WTC11 (cell line): ENCODE measurements around the gene QRFP. TPM values are rescaled to one million over a fixed set of nuclear protein-coding genes. Genes with fewer than 3 reads are reported as not detected.

Source experiments
- ATAC-seq: fragments of 200-7000 bp; cut with Tn5 transposase; 2 replicates; pipeline ENCODE4 v1.10.0; 2021; ENCODE audit warnings: mild to moderate bottlenecking, moderate library complexity
- CTCF ChIA-PET: fragments of 300-600 bp; sonication (Branson Sonifier 250); formaldehyde crosslinking; loops from one replicate; lab custom pipeline; 2021; ENCODE audit warnings: antibody characterized with exemption; lab: Charles Lee
- POLR2A ChIA-PET: fragments of 350-600 bp; sonication (Branson Sonifier 250); formaldehyde crosslinking; loops from one replicate; lab custom pipeline; 2021; ENCODE audit warnings: antibody characterized with exemption; lab: Charles Lee
- DNase-seq: peaks from one replicate; pipeline ENCODE4 v3.0.0; 2021; ENCODE audit warnings: low spot score
- H3K27ac Mint-ChIP-seq: 2 replicates; pipeline ENCODE4 v1.8.0; 2021; ENCODE audit warnings: mixed read lengths
- H3K27me3 Mint-ChIP-seq: 2 replicates; pipeline ENCODE4 v1.8.0; 2021; ENCODE audit warnings: low read depth, mild to moderate bottlenecking, moderate library complexity, mixed read lengths
- H3K36me3 Mint-ChIP-seq: 2 replicates; pipeline ENCODE4 v1.8.0; 2021; ENCODE audit warnings: mixed read lengths
- H3K4me1 Mint-ChIP-seq: 2 replicates; pipeline ENCODE4 v1.8.0; 2022; ENCODE audit warnings: mixed read lengths
- H3K4me3 Mint-ChIP-seq: 2 replicates; pipeline ENCODE4 v1.8.0; 2021; ENCODE audit warnings: mild to moderate bottlenecking, moderate library complexity, mixed read lengths
- H3K9me3 Mint-ChIP-seq: 2 replicates; pipeline ENCODE4 v1.8.0; 2021; ENCODE audit warnings: mixed read lengths
- ETV6 ChIP-seq: sonication (generic); formaldehyde crosslinking; IDR thresholded peaks from 2 replicates; pipeline ENCODE4 v1.8.1; 2022; ENCODE audit warnings: mild to moderate bottlenecking, missing genetic modification reagents
- FOXP1 ChIP-seq: sonication (generic); formaldehyde crosslinking; IDR thresholded peaks from 2 replicates; pipeline ENCODE4 v1.8.0; 2022; ENCODE audit warnings: missing genetic modification reagents, mild to moderate bottlenecking, moderate library complexity, borderline replicate concordance
- GRHL2 ChIP-seq: fragments of 250-450 bp; sonication (Bioruptor Pico); IDR thresholded peaks from 2 replicates; pipeline ENCODE4 v1.8.0; 2022; ENCODE audit warnings: mild to moderate bottlenecking, moderate library complexity; ENCODE audit not compliant: insufficient replicate concordance, severe bottlenecking
- GTF2I ChIP-seq: fragments of 250-450 bp; sonication (Bioruptor Pico); conservative IDR thresholded peaks from 2 replicates; pipeline ENCODE4 v1.4.0; 2021; ENCODE audit warnings: mild to moderate bottlenecking
- KAT7 ChIP-seq: sonication (generic); formaldehyde crosslinking; IDR thresholded peaks from 2 replicates; pipeline ENCODE4 v1.8.1; 2023; ENCODE audit warnings: missing genetic modification reagents, mild to moderate bottlenecking, borderline replicate concordance
- MYBL2 ChIP-seq: sonication (generic); formaldehyde crosslinking; IDR thresholded peaks from 2 replicates; pipeline ENCODE4 v1.8.1; 2023; ENCODE audit warnings: mild to moderate bottlenecking, moderate library complexity, missing genetic modification reagents
- TEAD1 ChIP-seq: sonication (generic); formaldehyde crosslinking; IDR thresholded peaks from 2 replicates; pipeline ENCODE4 v1.8.0; 2022; ENCODE audit warnings: mild to moderate bottlenecking, missing genetic modification reagents
- ZBTB21 ChIP-seq: sonication (generic); formaldehyde crosslinking; IDR thresholded peaks from 2 replicates; pipeline ENCODE4 v1.8.1; 2023; ENCODE audit warnings: mild to moderate bottlenecking, missing genetic modification reagents, borderline replicate concordance
- total RNA-seq: library from RNA; stranded (reverse); gene quantifications from 3 replicates; pipeline ENCODE4 v1.2.3, GENCODE V29; 2021
- TF ChIP-seq, protein P1 (sequence below): sonication (generic); formaldehyde crosslinking; IDR thresholded peaks from 2 replicates; pipeline ENCODE4 v1.8.0; 2022; ENCODE audit warnings: missing genetic modification reagents
- TF ChIP-seq, protein P2 (sequence below): sonication (generic); formaldehyde crosslinking; IDR thresholded peaks from 2 replicates; pipeline ENCODE4 v1.8.0; 2022; ENCODE audit warnings: mild to moderate bottlenecking, missing genetic modification reagents
- TF ChIP-seq, protein P3 (sequence below): sonication (generic); formaldehyde crosslinking; IDR thresholded peaks from 2 replicates; pipeline ENCODE4 v1.8.1; 2023; ENCODE audit warnings: mild to moderate bottlenecking, moderate library complexity, missing genetic modification reagents
- TF ChIP-seq, protein P4 (sequence below): sonication (generic); formaldehyde crosslinking; IDR thresholded peaks from 2 replicates; pipeline ENCODE4 v1.8.1; 2022; ENCODE audit warnings: low read depth, missing genetic modification reagents, borderline replicate concordance
- TF ChIP-seq, protein P5 (sequence below): sonication (generic); formaldehyde crosslinking; IDR thresholded peaks from 2 replicates; pipeline ENCODE4 v1.8.1; 2023; ENCODE audit warnings: mild to moderate bottlenecking, missing genetic modification reagents

QRFP gene
- total RNA-seq, 1 experiment from 2014 or later = not detected

DNA sequence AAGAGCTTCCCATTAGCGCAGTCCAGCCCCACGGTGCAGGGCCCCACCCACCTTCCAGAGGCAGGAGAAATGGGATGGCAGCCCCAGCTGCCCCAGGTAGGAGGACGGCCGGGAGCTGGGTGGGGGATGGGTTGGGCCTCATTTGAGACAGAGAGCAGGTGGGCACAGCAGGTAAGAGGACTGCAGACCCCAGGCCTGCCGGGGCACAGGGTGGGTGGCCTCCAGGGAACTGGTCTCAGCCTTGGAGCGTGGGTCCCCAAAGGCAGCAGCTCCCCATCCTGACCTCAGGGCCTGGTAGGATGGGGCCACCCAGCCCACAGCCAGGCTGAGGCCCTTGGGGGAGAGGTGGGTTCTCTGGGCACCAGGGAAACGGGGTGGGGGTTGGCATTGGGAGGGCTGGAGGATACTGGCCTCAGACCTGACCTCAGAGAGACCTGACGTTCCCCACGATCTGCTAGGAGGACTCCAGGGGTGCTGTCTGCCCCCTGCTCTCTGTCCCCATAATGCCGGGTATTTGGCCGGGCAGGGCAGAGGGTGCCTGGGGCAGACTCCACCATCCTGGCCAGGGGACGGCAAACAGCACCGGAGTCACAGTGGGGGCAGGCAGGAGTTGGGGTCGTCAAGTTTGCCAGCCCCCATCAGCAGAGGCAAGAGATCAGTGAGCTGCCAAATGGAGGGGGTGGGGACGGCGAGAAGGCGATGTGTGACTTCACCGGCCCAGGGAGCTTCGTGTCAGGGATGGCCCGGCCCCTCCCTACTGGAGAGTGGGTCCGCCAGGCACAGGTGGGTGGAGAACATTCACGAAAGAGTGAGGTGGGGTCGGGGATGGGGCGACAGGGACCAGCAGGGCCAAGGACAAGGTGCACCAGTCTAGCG, 6.8 kb upstream of the QRFP start (continued):
- TF ChIP-seq, protein P1, sequence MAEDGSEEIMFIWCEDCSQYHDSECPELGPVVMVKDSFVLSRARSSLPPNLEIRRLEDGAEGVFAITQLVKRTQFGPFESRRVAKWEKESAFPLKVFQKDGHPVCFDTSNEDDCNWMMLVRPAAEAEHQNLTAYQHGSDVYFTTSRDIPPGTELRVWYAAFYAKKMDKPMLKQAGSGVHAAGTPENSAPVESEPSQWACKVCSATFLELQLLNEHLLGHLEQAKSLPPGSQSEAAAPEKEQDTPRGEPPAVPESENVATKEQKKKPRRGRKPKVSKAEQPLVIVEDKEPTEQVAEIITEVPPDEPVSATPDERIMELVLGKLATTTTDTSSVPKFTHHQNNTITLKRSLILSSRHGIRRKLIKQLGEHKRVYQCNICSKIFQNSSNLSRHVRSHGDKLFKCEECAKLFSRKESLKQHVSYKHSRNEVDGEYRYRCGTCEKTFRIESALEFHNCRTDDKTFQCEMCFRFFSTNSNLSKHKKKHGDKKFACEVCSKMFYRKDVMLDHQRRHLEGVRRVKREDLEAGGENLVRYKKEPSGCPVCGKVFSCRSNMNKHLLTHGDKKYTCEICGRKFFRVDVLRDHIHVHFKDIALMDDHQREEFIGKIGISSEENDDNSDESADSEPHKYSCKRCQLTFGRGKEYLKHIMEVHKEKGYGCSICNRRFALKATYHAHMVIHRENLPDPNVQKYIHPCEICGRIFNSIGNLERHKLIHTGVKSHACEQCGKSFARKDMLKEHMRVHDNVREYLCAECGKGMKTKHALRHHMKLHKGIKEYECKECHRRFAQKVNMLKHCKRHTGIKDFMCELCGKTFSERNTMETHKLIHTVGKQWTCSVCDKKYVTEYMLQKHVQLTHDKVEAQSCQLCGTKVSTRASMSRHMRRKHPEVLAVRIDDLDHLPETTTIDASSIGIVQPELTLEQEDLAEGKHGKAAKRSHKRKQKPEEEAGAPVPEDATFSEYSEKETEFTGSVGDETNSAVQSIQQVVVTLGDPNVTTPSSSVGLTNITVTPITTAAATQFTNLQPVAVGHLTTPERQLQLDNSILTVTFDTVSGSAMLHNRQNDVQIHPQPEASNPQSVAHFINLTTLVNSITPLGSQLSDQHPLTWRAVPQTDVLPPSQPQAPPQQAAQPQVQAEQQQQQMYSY (CRISPR knock-in tag) = no peak
- TF ChIP-seq KAT7 (no peak), MYBL2 (no peak), GTF2I (CRISPR knock-in tag) (no peak), ZBTB21 (CRISPR knock-in tag) (no peak)

DNA sequence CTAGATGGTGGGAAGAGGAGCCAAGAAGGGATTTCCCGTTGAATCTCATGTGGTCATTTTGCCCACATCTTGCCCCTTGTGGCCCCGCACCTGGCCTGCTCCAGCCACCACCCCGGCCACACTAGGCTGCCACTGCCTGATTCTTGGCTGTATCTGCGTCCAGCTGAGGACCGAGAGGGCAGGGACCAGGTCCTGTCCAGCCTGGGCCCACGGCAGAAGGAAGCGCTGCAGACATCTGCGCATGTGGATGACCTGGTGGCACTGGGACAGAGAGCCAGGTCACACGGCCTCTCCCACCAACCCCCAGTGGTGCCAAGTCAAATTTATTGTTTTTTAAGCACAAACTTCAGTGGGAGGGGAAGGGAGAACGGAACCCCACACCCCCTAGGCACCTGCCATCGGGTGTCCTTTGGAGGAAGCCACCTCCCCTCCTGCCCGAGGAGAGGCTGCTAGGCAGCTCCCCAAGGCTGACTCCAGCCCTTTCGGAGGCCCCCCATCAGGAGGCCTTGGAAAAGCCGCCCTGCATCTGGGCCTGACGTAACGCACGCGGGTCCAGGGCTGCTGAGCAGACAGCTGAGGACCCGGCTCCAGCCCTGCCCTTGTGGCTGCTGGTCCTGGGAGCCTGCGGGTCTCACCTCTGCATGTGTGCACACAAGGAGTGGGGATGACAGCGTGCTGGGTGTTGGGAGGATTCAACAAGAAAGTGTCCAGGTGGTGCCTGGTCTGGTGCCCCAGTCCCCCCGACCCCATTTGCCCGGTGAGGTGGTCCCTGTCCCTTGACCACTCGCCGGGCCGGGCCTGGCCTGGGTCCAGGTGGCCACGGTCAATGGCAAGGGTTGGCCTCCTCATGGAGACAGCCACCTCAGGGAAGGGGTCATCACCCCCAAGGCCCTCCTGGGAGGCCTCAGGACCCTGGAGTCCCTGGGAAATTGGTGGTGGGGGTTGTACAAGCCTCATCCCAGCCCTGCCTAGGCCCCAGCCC, 5.9 kb upstream of the QRFP start:
- no peak for TF ChIP-seq FOXP1
- no peak for TF ChIP-seq TEAD1 (CRISPR knock-in tag)
- TF ChIP-seq, protein P2, sequence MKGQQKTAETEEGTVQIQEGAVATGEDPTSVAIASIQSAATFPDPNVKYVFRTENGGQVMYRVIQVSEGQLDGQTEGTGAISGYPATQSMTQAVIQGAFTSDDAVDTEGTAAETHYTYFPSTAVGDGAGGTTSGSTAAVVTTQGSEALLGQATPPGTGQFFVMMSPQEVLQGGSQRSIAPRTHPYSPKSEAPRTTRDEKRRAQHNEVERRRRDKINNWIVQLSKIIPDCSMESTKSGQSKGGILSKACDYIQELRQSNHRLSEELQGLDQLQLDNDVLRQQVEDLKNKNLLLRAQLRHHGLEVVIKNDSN (CRISPR knock-in tag) = no peak
- no peak for TF ChIP-seq ETV6
- no peak for TF ChIP-seq ZBTB21 (CRISPR knock-in tag)
- TF ChIP-seq, protein P3, sequence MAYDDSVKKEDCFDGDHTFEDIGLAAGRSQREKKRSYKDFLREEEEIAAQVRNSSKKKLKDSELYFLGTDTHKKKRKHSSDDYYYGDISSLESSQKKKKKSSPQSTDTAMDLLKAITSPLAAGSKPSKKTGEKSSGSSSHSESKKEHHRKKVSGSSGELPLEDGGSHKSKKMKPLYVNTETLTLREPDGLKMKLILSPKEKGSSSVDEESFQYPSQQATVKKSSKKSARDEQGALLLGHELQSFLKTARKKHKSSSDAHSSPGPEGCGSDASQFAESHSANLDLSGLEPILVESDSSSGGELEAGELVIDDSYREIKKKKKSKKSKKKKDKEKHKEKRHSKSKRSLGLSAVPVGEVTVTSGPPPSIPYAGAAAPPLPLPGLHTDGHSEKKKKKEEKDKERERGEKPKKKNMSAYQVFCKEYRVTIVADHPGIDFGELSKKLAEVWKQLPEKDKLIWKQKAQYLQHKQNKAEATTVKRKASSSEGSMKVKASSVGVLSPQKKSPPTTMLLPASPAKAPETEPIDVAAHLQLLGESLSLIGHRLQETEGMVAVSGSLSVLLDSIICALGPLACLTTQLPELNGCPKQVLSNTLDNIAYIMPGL (CRISPR knock-in tag) = no peak
- TF ChIP-seq, protein P4, sequence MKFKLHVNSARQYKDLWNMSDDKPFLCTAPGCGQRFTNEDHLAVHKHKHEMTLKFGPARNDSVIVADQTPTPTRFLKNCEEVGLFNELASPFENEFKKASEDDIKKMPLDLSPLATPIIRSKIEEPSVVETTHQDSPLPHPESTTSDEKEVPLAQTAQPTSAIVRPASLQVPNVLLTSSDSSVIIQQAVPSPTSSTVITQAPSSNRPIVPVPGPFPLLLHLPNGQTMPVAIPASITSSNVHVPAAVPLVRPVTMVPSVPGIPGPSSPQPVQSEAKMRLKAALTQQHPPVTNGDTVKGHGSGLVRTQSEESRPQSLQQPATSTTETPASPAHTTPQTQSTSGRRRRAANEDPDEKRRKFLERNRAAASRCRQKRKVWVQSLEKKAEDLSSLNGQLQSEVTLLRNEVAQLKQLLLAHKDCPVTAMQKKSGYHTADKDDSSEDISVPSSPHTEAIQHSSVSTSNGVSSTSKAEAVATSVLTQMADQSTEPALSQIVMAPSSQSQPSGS (CRISPR knock-in tag) = no peak
- TF ChIP-seq MYBL2 = no peak
- TF ChIP-seq GRHL2 (CRISPR knock-in tag) = no peak
- TF ChIP-seq, protein P5, sequence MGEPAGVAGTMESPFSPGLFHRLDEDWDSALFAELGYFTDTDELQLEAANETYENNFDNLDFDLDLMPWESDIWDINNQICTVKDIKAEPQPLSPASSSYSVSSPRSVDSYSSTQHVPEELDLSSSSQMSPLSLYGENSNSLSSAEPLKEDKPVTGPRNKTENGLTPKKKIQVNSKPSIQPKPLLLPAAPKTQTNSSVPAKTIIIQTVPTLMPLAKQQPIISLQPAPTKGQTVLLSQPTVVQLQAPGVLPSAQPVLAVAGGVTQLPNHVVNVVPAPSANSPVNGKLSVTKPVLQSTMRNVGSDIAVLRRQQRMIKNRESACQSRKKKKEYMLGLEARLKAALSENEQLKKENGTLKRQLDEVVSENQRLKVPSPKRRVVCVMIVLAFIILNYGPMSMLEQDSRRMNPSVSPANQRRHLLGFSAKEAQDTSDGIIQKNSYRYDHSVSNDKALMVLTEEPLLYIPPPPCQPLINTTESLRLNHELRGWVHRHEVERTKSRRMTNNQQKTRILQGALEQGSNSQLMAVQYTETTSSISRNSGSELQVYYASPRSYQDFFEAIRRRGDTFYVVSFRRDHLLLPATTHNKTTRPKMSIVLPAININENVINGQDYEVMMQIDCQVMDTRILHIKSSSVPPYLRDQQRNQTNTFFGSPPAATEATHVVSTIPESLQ (CRISPR knock-in tag) = no peak
- TF ChIP-seq, all 79 proteins: peak for 0
- H3K9me3 Mint-ChIP-seq = no peaks in the 10 kb centered on the region
- ChIA-PET POLR2A (no interaction called here), CTCF (interaction anchor here (0.7 to 1.7 kb wide), 4 partner anchors 33 to 144 kb away, joined by 4 to 6 read pairs (median 4); no protein-coding TSS in a partner anchor)
- H3K27ac Mint-ChIP-seq = no peak overlapping the region
- H3K4me3 Mint-ChIP-seq = no peak overlapping the region
- H3K36me3 Mint-ChIP-seq = no peaks in the 10 kb centered on the region
- H3K4me1 Mint-ChIP-seq = no peaks in the 10 kb centered on the region
- no peak for DNase-seq
- H3K27me3 Mint-ChIP-seq = no peaks in the 10 kb centered on the region
- no peak for ATAC-seq
